Right lobe of liver (tissue), 6 donors: ENCODE measurements around the gene CAMK2B. TPM values are rescaled to one million over a fixed set of nuclear protein-coding genes. Genes with fewer than 3 reads are reported as not detected.

Experiments used
- ATAC-seq, 4 donors: fragments of 200-7000 bp; cut with Tn5 transposase; one replicate each; pipeline ENCODE4 v1.9.1; 2020; ENCODE audit warnings: mild to moderate bottlenecking in 4 of 4, moderate library complexity in 4 of 4
- DNase-seq, 3 donors: peaks; one replicate each; pipeline ENCODE4 v3.0.0-alpha.2; 2020
- H3K27ac ChIP-seq, 3 donors: fragments of 200-600 bp; one replicate each; pipeline ENCODE4 v1.8.0; 2022
- H3K27me3 ChIP-seq, 2 donors: fragments of 200-600 bp; one replicate each; pipeline ENCODE4 v1.8.0; 2022
- H3K36me3 ChIP-seq, 4 donors: fragments of 200-600 bp; sonication (generic) in 1 of 4; one replicate each; pipeline versions ENCODE4 v1.5.1 to v1.8.0; 2017 to 2022; ENCODE audit warnings: control low read depth in 1 of 4
- H3K4me1 ChIP-seq, 4 donors: fragments of 200-600 bp; sonication (generic) in 1 of 4; one replicate each; pipeline versions ENCODE4 v1.5.1 to v1.8.0; 2017 to 2022; ENCODE audit warnings: control low read depth in 1 of 4
- H3K4me3 ChIP-seq, 3 donors: fragments of 200-600 bp; one replicate each; pipeline ENCODE4 v1.8.0; 2022
- H3K9me3 ChIP-seq, 4 donors: fragments of 200-600 bp; sonication (generic) in 1 of 4; one replicate each; pipeline versions ENCODE4 v1.5.1 to v1.8.0; 2017 to 2022; ENCODE audit warnings: control low read depth in 1 of 4
- POLR2A ChIP-seq: fragments of 450-650 bp; IDR thresholded peaks from one replicate; pipeline ENCODE4 v1.6.1; 2017; ENCODE audit warnings: antibody characterized with exemption, mild to moderate bottlenecking
- WGBS: methylation state at CpG from one replicate; pipeline ENCODE4 v1.1.6; 2018; ENCODE audit warnings: low coverage, low lambda C conversion rate; ENCODE audit not compliant: insufficient coverage; ENCODE audit errors: missing lambda C conversion rate; 5-methylcytosine and 5-hydroxymethylcytosine counted together
- intact Hi-C, 2 donors: fragments of 100-400 bp; cut with DNase I; formaldehyde crosslinking; loops; one replicate each; pipeline versions ENCODE4 v1.11.2 to v1.14.1; 2022
- total RNA-seq, 6 experiments: library from RNA; depleted of rRNA in 2 of 6; stranded (reverse); fragments of >200 nt in 2 of 6; fragmentation: NEBNext Ultra II Directional in 3 of 6; extraction: Animal tissue kit (Norgen Biotek cat#: 25700) in 3 of 6; gene quantifications; one replicate each; pipeline versions ENCODE4 v1.1.0 to v1.2.4, GENCODE V29; 2016 to 2023
- TF ChIP-seq, protein P1 (sequence below), 4 donors: fragments of 200-600 bp in 3 of 4; fragments of 450-650 bp in 1 of 4; IDR thresholded peaks; one replicate each; pipeline versions ENCODE4 v1.5.1 to v1.8.0; 2016 to 2022; ENCODE audit warnings: antibody characterized with exemption in 4 of 4, mild to moderate bottlenecking in 2 of 4
- donor health status: DM: no; HTN: yes; CAD: no.
- donor health status: DM: no; HTN: no; CAD: no.
- donor health status: DM: no; HTN: no; CAD: no.
- donor health status: DM: no; HTN: yes; CAD: no.
- donor health status: DM: no; HTN: yes; CAD: no.

CAMK2B gene
- total RNA-seq, 6 experiments from 2014 or later, result 2.1 to 5.1 (median 3.3) TPM

DNA sequence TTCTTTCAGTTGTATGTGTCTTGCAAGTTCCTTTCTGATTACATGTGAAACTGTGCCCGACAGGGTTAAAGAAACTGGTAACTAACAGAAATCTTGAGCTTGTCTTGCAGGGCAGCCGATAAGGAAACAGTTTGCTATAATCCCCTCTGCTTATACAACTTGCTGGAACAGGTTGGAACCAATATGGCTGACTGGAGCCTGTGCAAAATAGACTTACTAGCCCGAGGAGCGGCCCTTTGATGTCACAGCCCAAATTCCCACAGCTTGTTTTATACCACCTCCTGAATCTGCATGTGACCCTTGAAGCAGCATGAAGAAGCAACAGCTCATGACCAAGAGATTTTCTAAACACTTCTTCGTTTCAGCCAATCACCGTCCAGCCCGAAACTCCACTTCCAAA lies 127.9 kb downstream of the CAMK2B start:
- Histone ChIP-seq H3K27ac (no peak overlapping the region), H3K4me1 (peaks cover 0 to 9% (median 5%) of the 10 kb centered on the region in 4 donors), H3K27me3 (no peaks in the 10 kb centered on the region), H3K36me3 (no peaks in the 10 kb centered on the region), H3K9me3 (no peaks in the 10 kb centered on the region), H3K4me3 (no peak overlapping the region)
- intact Hi-C loops, result loop anchor here in 1 of 2 donors (10.0 kb wide), 1 partner anchor 63 kb away; no protein-coding TSS in a partner anchor
- DNase-seq, result no peak
- WGBS, result 75% methylated on average over 5 of the region's 7 CpGs
- no peak for ATAC-seq
- no peak for TF ChIP-seq POLR2A
- TF ChIP-seq, protein P1, sequence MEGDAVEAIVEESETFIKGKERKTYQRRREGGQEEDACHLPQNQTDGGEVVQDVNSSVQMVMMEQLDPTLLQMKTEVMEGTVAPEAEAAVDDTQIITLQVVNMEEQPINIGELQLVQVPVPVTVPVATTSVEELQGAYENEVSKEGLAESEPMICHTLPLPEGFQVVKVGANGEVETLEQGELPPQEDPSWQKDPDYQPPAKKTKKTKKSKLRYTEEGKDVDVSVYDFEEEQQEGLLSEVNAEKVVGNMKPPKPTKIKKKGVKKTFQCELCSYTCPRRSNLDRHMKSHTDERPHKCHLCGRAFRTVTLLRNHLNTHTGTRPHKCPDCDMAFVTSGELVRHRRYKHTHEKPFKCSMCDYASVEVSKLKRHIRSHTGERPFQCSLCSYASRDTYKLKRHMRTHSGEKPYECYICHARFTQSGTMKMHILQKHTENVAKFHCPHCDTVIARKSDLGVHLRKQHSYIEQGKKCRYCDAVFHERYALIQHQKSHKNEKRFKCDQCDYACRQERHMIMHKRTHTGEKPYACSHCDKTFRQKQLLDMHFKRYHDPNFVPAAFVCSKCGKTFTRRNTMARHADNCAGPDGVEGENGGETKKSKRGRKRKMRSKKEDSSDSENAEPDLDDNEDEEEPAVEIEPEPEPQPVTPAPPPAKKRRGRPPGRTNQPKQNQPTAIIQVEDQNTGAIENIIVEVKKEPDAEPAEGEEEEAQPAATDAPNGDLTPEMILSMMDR (IDR thresholded peaks at IDR 0.05), result no peak

DNA sequence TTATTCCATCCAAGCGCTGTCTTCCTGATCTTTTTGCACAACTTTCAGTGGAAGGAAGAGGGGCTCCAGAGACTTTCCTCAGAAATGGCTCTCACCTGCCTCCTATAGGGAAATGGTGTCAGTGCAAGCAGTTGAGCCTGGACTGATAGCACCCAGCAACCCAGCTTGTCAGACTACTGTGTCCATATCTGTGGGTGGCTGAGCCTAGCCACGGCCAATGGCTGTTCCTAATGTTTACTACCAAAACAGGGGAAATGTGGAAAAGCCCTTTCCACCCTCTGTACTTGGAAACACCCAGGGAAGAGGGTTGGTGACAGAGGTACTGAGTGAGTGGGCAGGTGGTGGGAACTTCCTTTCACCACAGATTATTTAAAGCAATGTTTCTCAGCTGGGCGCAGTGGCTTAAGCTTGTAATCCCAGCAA lies 128.9 kb downstream of the CAMK2B start:
- WGBS, result 29% methylated on average over 3 of the region's 3 CpGs
- TF ChIP-seq POLR2A, result no peak
- TF ChIP-seq, protein P1 (IDR thresholded peaks at IDR 0.05), result peak; percentile 47 to 69 (median 62)
- peak; percentile 64 to 71 (median 65) for ATAC-seq
- Histone ChIP-seq H3K27me3 (no peaks in the 10 kb centered on the region), H3K4me3 (no peak overlapping the region), H3K9me3 (no peaks in the 10 kb centered on the region), H3K36me3 (no peaks in the 10 kb centered on the region), H3K4me1 (peaks cover 0 to under 1% (median 0%) of the 10 kb centered on the region in 4 donors), H3K27ac (no peak overlapping the region)
- DNase-seq, result no peak
- intact Hi-C loops, result loop anchor here in 1 of 2 donors (10.0 kb wide), 1 partner anchor 62 kb away; no protein-coding TSS in a partner anchor

DNA sequence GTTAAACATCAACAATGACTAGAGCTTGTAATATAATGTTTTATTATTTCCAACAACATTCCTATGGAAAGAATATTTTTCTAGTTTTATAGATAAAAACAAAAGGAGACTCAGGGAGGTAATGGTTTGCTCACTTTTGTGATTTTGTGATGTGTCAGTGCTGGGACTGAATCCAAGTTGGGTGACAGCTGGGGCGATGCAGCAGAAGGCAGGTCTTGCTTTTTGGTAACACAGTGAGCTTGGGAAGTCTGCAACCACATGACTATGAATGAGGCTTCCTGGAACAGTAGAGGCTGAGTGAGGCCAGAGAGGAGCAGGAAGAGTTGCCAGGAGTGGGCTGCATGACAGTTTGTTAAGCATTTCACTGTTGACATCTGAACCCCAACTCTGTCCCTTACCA lies 129.5 kb downstream of the CAMK2B start:
- intact Hi-C loops, result loop anchor here in 1 of 2 donors (10.0 kb wide), 1 partner anchor 61 kb away; no protein-coding TSS in a partner anchor
- Histone ChIP-seq H3K27ac (no peak overlapping the region), H3K9me3 (no peaks in the 10 kb centered on the region), H3K27me3 (no peaks in the 10 kb centered on the region), H3K36me3 (no peaks in the 10 kb centered on the region), H3K4me3 (no peak overlapping the region), H3K4me1 (no peaks in the 10 kb centered on the region)
- TF ChIP-seq, protein P1 (IDR thresholded peaks at IDR 0.05), result no peak
- no peak for TF ChIP-seq POLR2A
- DNase-seq (no peak), ATAC-seq (no peak)
- 10% methylated on average over 1 of the region's 1 CpG for WGBS

DNA sequence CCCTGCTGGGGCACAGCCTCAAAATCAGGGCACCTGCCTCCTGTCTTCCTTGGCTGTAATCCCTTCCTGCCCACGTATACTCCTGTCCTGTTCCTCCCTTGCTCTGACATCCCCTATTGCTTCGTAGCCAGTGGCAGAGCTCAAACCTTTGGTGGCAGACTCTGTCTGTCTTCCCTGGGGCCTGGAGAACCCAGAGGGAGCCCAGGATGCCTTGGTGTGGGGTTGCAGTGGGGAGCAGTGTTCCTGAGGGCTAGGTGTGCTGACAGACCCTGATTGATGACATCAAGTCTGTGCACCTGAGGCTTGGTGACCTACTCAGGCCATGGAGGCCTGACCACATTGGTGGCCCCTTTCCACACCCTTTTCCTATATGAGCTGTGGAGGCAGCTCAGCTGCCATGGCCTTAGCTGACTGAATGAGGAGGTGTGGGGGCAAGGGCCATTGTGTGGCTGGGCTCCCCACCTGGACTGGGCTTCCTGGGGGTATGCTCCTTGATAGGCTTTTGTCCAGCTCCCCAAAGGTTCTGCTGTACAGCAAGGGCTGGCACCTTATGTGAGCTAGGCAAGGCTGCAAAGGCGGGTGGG lies 130.7 kb downstream of the CAMK2B start:
- H3K36me3 ChIP-seq, result no peaks in the 10 kb centered on the region
- H3K27ac ChIP-seq, result no peak overlapping the region
- no peaks in the 10 kb centered on the region for H3K9me3 ChIP-seq
- no peak overlapping the region for H3K4me3 ChIP-seq
- DNase-seq (no peak), ATAC-seq (no peak)
- intact Hi-C loops, result loop anchor here in 1 of 2 donors (10.0 kb wide), 1 partner anchor 60 kb away; no protein-coding TSS in a partner anchor
- no peaks in the 10 kb centered on the region for H3K4me1 ChIP-seq
- TF ChIP-seq, protein P1 (IDR thresholded peaks at IDR 0.05), result no peak
- TF ChIP-seq POLR2A, result no peak
- WGBS, result 48% methylated on average over 3 of the region's 3 CpGs
- no peaks in the 10 kb centered on the region for H3K27me3 ChIP-seq
